IgD-negative memory B cell (primary cell): ENCODE data around the gene NIPSNAP3A. TPM values are rescaled to one million over a fixed set of nuclear protein-coding genes. Genes with fewer than 3 reads are reported as not detected.
"Not testable (repeated sequence)": the region's sequence is repeated elsewhere in the genome, so short reads cannot be mapped to it uniquely, and the experiment has no call there.

Experiments used
- H3K27ac Mint-ChIP-seq, 3 donors: one replicate each; pipeline ENCODE4 v1.8.0; 2020 to 2022; ENCODE audit warnings: mild to moderate bottlenecking in 3 of 3, mixed read lengths in 3 of 3, moderate library complexity in 1 of 3
- H3K27me3 Mint-ChIP-seq: one replicate; pipeline ENCODE4 v1.8.0; 2021; ENCODE audit warnings: mixed read lengths
- H3K36me3 Mint-ChIP-seq: one replicate; pipeline ENCODE4 v1.8.0; 2020; ENCODE audit warnings: mild to moderate bottlenecking, mixed read lengths
- H3K4me1 Mint-ChIP-seq, 3 donors: one replicate each; pipeline ENCODE4 v1.8.0; 2020 to 2022; ENCODE audit warnings: mixed read lengths in 3 of 3, mild to moderate bottlenecking in 1 of 3
- H3K4me3 Mint-ChIP-seq, 4 donors: one replicate each; pipeline ENCODE4 v1.8.0; 2020 to 2022; ENCODE audit warnings: mild to moderate bottlenecking in 4 of 4, mixed read lengths in 4 of 4, moderate library complexity in 3 of 4
- H3K9me3 Mint-ChIP-seq, 3 donors: one replicate each; pipeline ENCODE4 v1.8.0; 2020 to 2021; ENCODE audit warnings: mixed read lengths in 3 of 3, mild to moderate bottlenecking in 1 of 3
- polyA plus RNA-seq: library from polyadenylated mRNA; unstranded; fragments of 300-500 nt; fragmentation: Illumina TruSeq; gene quantifications from one replicate; pipeline ENCODE4 v1.2.3, GENCODE V29; 2021

The NIPSNAP3A gene
- polyA plus RNA-seq = 22.9 TPM

DNA sequence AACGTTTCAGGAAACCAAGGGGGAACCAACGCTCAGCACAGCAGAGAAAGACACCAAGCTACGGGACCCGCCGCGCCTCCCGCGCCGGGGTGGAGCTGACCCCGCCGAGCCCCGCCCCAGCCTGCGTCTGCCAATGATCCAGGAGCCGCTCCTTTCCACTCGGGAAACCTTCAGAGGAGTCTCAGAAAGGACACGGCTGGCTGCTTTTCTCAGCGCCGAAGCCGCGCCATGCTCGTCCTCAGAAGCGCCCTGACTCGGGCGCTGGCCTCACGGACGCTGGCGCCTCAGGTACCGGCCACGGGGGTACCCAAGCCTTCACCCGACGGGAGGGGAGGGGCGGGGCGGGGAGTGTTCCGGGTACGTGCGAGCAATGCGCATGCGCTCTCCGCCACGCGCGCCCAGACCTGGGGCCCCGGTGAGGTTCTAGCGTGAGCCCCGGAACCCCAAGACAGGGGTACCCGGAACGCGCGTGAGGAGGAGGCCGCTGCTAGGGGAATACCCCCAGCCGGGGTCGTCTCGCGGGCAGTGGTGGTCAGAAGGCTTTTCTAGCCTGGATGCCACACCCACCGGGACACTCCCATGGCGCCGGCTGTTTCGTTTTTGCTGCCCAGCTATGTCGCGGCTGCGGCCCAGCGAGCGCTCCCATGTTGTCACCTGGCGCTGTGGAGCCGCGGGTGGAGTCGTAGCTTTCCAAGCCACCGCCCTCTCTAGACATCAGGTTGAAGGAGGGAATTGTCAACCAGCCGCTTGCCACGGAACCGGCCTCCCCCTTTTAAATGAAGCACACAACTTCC, at the start of gene NIPSNAP3A:
Gene NIPSNAP3A (plus strand): TSS at position 119 of the 794 bp plus-strand sequence. CDS start 110 bp downstream, at position 229.
- Mint-ChIP-seq H3K27ac (peak within 1 kb of the TSS; percentile 74 to 96 (median 95)), H3K27me3 (no peaks in the 10 kb centered on the region), H3K9me3 (no peaks in the 10 kb centered on the region), H3K4me1 (peaks cover 14 to 27% (median 26%) of the 10 kb centered on the region in 3 donors), H3K36me3 (peaks cover 5% of the 10 kb centered on the region), H3K4me3 (peak within 1 kb of the TSS; percentile 87 to 99 (median 96))

DNA sequence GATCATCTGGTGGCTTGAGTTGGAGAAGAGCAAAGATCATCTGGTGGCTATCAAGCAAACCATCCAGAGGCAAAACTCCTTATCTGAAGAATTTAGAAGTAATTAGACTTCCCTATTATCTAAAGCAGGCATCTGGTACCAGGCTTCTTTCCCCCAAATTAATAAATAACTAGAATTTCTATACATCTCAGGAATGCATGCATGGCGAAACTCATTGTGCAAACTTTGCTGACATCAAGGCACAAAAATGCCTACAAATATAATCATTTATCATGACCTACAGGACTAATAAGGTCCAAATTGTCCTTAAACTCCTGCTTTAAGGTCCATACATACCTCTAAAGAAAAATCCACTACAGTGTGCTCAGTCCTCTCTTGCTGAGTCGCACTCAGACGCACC, 47.2 kb upstream of the NIPSNAP3A start:
- H3K4me1 Mint-ChIP-seq = no peaks in the 10 kb centered on the region
- peaks cover 7% of the 10 kb centered on the region for H3K36me3 Mint-ChIP-seq
- H3K27me3 Mint-ChIP-seq = no peaks in the 10 kb centered on the region

DNA sequence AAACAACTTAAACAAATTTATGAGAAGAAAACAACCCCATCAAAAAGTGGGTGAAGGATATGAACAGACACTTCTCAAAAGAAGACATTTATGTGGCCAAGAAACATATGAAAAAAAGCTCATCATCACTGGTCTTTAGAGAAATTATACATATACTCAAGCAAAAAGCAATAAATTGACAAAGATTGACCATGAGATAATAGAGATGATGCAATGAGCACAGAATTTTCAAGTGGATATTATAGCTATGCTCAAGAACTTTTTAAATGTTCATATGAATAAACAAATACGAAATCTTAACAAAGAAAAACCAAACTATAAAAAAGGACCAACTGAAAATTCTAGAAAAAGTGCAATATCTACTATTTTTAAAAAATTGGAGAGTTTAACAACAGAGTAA, 38.7 kb upstream of the NIPSNAP3A start:
- H3K9me3 Mint-ChIP-seq = peaks cover 0 to 12% (median 0%) of the 10 kb centered on the region in 3 donors
- not testable (repeated sequence) for H3K36me3 Mint-ChIP-seq, H3K27me3 Mint-ChIP-seq, H3K27ac Mint-ChIP-seq, H3K4me1 Mint-ChIP-seq, H3K4me3 Mint-ChIP-seq

More for the DNA sequence above, 47.2 kb upstream of the NIPSNAP3A start:
- Mint-ChIP-seq H3K4me3 (no peak overlapping the region), H3K9me3 (peaks cover 0 to 2% (median 0%) of the 10 kb centered on the region in 3 donors), H3K27ac (no peak overlapping the region)

DNA sequence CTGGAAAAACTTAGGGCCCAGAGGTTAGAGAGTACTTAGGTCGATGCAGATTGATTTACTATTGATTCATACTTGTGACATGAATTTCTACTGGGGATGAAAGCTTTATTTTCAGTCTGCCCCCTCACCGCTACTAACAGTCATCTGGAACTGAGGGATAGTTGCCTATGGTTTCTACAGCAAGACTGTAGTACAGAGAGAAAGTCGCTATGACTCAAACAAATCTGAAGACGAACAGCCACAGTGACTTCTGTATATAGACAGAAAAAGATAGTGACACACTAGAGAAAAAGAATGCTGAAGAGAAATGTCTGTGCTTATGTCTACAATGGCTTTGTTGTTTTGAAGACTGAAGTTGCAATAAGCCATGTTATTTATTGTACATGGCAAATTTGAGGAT, 35.9 kb upstream of the NIPSNAP3A start:
- Mint-ChIP-seq H3K27ac (no peak overlapping the region), H3K4me1 (peaks cover 0 to 3% (median 1%) of the 10 kb centered on the region in 3 donors), H3K27me3 (peaks cover 3% of the 10 kb centered on the region), H3K36me3 (peaks cover 1% of the 10 kb centered on the region), H3K4me3 (no peak overlapping the region), H3K9me3 (peaks cover 0 to 5% (median 2%) of the 10 kb centered on the region in 3 donors)

DNA sequence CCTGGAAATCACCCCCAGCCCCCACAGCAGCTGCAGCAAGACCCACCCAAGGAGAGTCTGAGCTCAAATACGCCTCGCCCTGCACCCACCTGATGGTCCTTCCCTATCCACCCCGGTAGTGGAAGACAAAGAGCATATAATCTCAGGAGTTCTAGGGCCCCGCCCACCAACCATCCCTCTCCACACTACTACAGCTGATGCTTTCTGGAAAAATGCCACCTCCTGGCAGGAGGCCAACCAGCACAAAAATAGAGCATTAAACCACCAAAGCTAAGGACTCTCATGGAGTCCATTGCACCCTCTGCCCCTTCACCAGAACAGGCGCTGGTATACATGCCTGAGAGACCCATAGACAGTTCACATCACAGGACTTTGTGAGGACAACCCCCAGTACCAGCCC, 22.5 kb upstream of the NIPSNAP3A start:
- Mint-ChIP-seq H3K27ac (no peak overlapping the region), H3K9me3 (peaks cover 2 to 7% (median 2%) of the 10 kb centered on the region in 3 donors), H3K4me1 (peaks cover 0 to 7% (median 5%) of the 10 kb centered on the region in 3 donors), H3K27me3 (no peaks in the 10 kb centered on the region), H3K4me3 (no peak overlapping the region), H3K36me3 (peaks cover 8% of the 10 kb centered on the region)

DNA sequence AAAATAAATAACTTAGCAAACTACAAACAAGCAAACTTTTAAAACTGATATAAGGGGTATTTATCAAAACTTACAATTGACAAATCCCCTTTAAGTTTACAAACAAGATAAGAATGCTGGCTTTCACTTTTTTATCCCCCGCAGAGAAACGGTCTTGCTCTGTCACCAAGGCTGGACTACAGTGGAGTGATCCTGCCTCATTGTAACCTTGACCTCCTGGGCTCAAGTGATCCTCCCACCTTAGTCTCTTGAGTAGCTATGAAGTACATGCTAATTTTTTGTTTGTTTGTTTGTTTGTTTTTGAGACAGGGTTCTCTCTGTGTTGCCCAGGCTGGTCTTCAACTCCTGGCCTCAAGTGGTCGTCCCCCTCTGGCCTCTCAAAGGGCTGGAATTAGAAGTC, 9.0 kb upstream of the NIPSNAP3A start:
- Mint-ChIP-seq H3K4me3 (no peak overlapping the region), H3K4me1 (peaks cover 11 to 28% (median 13%) of the 10 kb centered on the region in 3 donors), H3K27me3 (no peaks in the 10 kb centered on the region), H3K36me3 (peaks cover 6% of the 10 kb centered on the region), H3K9me3 (no peaks in the 10 kb centered on the region), H3K27ac (no peak overlapping the region)

DNA sequence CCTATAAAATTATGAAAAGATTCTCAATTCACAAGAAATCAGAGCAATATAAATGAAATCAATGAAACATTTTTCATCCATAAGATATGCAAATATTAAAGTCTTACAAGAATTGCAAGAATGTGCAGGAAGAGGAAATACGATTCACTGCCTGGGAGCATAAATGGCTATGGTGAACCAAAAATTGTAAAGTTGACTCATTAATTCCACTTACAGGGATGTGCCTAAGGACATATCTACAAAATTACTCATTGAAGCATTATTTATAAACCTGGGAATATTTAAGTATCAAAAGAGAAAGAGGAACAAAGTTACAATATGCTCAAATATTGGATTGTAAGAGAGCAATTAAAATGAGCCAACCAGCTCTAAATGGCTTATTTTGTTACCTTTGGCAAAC, 6.9 kb upstream of the NIPSNAP3A start:
- Mint-ChIP-seq H3K36me3 (peaks cover 2% of the 10 kb centered on the region), H3K9me3 (no peaks in the 10 kb centered on the region), H3K4me1 (peaks cover 13 to 26% (median 13%) of the 10 kb centered on the region in 3 donors), H3K27ac (peak overlapping the region in 2 of 3 donors; percentile 46 to 51), H3K4me3 (peak overlapping the region in 1 of 4 donors; percentile 72), H3K27me3 (no peaks in the 10 kb centered on the region)

DNA sequence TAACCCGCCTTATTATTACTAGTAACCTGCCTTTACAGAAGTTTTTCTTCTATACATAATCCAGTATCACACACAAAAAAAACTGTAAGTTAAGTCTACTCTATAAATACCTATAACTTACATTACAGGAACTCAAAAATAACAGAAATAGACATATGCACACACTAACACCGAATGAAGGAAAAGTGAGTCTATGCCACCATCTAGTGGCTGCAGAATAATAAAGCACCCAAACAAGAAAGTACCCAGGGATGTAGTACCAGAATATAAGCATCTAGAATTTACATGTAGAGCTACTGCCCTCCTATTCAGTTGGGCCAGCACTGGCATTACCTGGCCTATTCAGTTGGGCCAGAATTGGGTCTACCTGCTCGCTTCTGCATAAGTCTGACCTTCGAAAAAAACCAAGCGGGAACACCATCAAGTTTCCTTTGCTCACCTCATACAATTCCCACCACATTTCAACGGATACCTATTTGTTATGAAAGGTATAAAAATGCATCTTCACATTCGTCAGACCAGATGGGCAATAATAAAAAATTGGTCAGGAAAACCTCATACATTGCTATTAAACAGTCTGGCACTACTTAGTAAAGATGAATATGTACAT, 4.0 kb upstream of the NIPSNAP3A start:
- peaks cover 19 to 31% (median 22%) of the 10 kb centered on the region in 3 donors for H3K4me1 Mint-ChIP-seq
- H3K4me3 Mint-ChIP-seq = peak overlapping the region in 1 of 4 donors; percentile 42
- peaks cover 2% of the 10 kb centered on the region for H3K36me3 Mint-ChIP-seq
- H3K27me3 Mint-ChIP-seq = no peaks in the 10 kb centered on the region
- peak overlapping the region in 1 of 3 donors; percentile 7 for H3K27ac Mint-ChIP-seq
- no peaks in the 10 kb centered on the region for H3K9me3 Mint-ChIP-seq

DNA sequence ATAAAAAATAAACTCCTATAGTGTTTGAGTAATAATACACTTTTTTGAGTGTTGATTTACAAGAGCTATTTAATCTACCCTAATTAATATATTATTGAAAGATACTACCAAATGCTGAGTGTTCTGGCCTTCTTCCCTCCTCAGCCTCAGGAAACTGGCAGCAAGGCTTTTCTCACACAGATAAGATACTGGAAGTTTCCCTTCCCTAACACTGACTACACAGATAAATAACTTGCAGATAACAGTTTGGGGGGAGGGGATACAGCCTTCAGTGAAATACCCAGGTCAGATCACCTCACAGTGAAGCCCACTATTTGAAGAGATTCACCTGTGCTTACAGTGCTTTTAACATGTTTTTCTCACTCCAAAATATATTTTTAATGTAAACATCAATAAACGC, 1.6 kb upstream of the NIPSNAP3A start:
- Mint-ChIP-seq H3K4me3 (peak overlapping the region in 1 of 4 donors; percentile 75), H3K4me1 (peaks cover 12 to 29% (median 28%) of the 10 kb centered on the region in 3 donors), H3K36me3 (peaks cover 2% of the 10 kb centered on the region), H3K9me3 (no peaks in the 10 kb centered on the region), H3K27ac (peak overlapping the region in 2 of 3 donors; percentile 33 to 74), H3K27me3 (no peaks in the 10 kb centered on the region)

DNA sequence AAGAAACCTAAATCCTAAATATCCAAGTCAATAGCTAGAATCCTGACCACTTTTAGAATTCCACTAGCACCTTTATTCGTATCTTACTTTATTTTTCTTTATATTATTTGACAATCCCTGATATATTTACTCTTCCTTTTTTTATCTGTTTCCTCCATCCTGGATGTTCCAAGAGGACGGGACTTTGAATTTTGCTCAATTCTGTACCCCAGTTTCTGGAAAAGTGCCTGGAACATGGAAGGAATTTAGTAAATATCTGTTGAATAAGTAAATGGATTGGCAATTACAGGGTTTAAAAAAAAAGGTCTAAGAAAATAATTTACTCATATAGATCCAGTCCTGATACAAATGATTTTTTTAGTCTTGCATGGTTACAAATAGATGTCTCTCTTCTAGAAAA, 1.2 kb upstream of the NIPSNAP3A start:
- no peaks in the 10 kb centered on the region for H3K9me3 Mint-ChIP-seq
- peak overlapping the region in 2 of 4 donors; percentile 87 to 97 for H3K4me3 Mint-ChIP-seq
- peaks cover 14 to 27% (median 26%) of the 10 kb centered on the region in 3 donors for H3K4me1 Mint-ChIP-seq
- H3K27ac Mint-ChIP-seq = peak overlapping the region; percentile 33 to 96 (median 86)
- H3K27me3 Mint-ChIP-seq = no peaks in the 10 kb centered on the region
- H3K36me3 Mint-ChIP-seq = peaks cover 2% of the 10 kb centered on the region

DNA sequence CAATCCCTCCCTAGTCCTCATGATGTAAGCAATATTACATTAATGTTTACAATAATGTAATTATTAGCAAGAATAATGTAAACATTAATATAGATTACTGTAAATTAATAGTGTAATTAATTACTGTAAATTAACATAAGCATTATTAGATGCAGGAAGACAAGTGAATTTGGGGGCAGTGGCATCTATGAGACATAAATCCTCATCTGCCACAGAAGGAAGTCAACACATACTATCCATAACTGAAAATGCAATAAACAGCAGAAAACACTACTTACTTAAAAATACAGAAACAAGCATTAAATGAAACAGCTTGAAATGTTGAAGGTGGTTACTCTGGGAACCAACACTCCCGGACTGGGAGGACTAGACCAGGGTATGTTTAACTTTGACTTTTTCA, 685 bp upstream of the NIPSNAP3A start:
- H3K4me3 Mint-ChIP-seq = peak overlapping the region; percentile 87 to 99 (median 96)

DNA sequence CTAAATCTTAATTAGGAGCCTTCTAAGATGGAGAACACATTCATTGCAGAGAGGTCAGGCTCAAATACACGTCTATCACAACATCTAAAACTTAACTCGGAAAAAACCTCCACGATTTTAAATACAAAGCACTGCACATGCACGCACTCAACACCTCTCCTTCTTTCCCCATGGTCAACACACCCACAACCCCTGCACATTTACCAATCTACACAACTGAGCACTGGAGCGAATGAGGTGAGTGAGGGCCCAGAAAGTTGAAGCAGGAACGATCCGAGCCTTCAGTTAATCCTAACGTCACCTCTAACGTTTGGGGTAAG, 278 bp upstream of the NIPSNAP3A start:
- H3K4me1 Mint-ChIP-seq = peaks cover 14 to 27% (median 26%) of the 10 kb centered on the region in 3 donors
- peak overlapping the region; percentile 74 to 96 (median 95) for H3K27ac Mint-ChIP-seq
- no peaks in the 10 kb centered on the region for H3K27me3 Mint-ChIP-seq

More for the DNA sequence above, 685 bp upstream of the NIPSNAP3A start:
- H3K9me3 Mint-ChIP-seq = no peaks in the 10 kb centered on the region
- H3K27me3 Mint-ChIP-seq = no peaks in the 10 kb centered on the region
- H3K4me1 Mint-ChIP-seq = peaks cover 14 to 27% (median 26%) of the 10 kb centered on the region in 3 donors
- peaks cover 2% of the 10 kb centered on the region for H3K36me3 Mint-ChIP-seq
- H3K27ac Mint-ChIP-seq = peak overlapping the region; percentile 74 to 96 (median 95)

DNA sequence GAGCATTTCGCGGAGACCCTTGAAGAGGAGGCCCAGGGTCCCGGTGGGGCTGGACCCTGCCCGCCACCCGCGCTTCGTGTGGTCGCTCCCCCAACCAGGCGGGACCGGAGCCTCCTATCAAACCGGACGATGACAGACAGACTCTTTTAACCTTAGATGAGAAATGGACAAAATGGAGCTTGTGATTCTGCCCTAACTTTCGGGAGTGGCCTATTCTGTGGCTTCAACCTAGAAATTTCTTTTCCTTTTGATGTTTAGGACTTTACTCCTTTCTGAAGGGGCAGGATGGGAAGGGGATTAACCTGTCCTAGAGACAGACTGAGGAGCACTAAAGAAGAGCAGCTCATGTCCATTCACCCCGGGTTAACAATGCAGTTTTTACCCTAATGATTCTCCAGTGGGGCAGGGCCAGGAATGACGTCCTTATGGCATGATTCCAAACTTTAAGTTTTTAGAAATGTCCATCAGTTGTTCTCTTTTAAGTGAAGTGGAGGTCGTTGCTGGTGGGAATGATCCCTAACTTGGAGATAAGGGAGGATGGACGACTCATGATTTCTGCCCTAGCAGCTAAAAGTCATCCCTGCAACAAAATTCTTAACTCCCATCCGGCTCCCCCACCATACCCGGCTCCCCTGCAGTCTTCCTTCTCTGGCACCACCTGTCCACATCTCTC, 1.0 kb downstream of the NIPSNAP3A start:
- H3K4me3 Mint-ChIP-seq = peak overlapping the region; percentile 87 to 99 (median 96)
- no peaks in the 10 kb centered on the region for H3K27me3 Mint-ChIP-seq
- peak overlapping the region; percentile 74 to 96 (median 95) for H3K27ac Mint-ChIP-seq

More for the DNA sequence above, 278 bp upstream of the NIPSNAP3A start:
- Mint-ChIP-seq H3K9me3 (no peaks in the 10 kb centered on the region), H3K4me3 (peak overlapping the region; percentile 87 to 99 (median 96)), H3K36me3 (peaks cover 3% of the 10 kb centered on the region)

DNA sequence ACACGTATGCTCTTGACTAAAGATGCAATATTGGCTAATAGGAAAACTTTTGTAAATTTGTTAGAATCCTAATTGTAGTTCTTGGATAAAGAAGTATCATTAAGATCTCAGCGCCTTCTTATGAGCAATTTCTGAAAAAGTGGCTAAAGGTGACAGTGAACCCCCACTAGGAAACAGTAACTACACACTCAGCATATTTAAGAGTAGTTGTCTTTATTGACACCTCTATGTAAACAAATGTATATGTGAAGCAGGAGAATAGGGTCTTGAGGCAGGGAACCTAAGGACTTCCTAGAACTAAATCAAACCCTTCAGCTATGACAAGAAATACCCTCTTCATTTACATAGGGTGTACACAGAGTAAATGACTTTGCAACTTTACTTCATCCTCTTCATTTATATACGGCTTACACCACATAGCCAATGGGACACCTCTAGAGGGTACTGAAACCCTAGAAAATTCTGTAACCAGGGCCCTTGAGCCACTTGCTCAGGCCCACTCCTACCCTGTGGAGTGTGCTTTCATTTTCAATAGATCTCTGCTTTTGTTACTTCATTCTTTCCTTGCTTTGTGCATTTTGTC, 2.8 kb downstream of the NIPSNAP3A start:
- Mint-ChIP-seq H3K27ac (peak overlapping the region in 2 of 3 donors; percentile 16 to 84), H3K27me3 (no peaks in the 10 kb centered on the region), H3K4me3 (peak overlapping the region in 2 of 4 donors; percentile 16 to 66), H3K9me3 (no peaks in the 10 kb centered on the region), H3K4me1 (peaks cover 9 to 25% (median 20%) of the 10 kb centered on the region in 3 donors), H3K36me3 (peaks cover 5% of the 10 kb centered on the region)

More for the DNA sequence above, 1.0 kb downstream of the NIPSNAP3A start:
- Mint-ChIP-seq H3K36me3 (peaks cover 5% of the 10 kb centered on the region), H3K9me3 (no peaks in the 10 kb centered on the region), H3K4me1 (peaks cover 10 to 25% (median 22%) of the 10 kb centered on the region in 3 donors)
